GM19035 (cell line): Measurements from ENCODE around the gene CRTAP.
"Not testable (repeated sequence)": the region's sequence is repeated elsewhere in the genome, so short reads cannot be mapped to it uniquely, and the experiment has no call there.

Experiments
- ATAC-seq: cut with Tn5 transposase; IDR thresholded peaks from one replicate; pipeline ENCODE4 v1.9.1; 2021; ENCODE audit not compliant: unreplicated experiment

The CRTAP gene

GRCh38 chr3:33139006-33139623, 25.3 kb downstream of the CRTAP start:
- not testable (repeated sequence) for ATAC-seq

- ATAC-seq: no peak
Measured at GRCh38 chr3:33139996-33140395, 26.2 kb downstream of the CRTAP start.

- no peak for ATAC-seq
Measured at GRCh38 chr3:33141006-33141405, 27.2 kb downstream of the CRTAP start.

GRCh38 chr3:33144433-33144832, 30.6 kb downstream of the CRTAP start:
- no peak for ATAC-seq

- ATAC-seq: no peak
Measured at GRCh38 chr3:33145221-33145900, 31.5 kb downstream of the CRTAP start.

GRCh38 chr3:33145901-33146580, 32.2 kb downstream of the CRTAP start:
- no peak for ATAC-seq

GRCh38 chr3:33146791-33147445, 33.1 kb downstream of the CRTAP start:
- no peak for ATAC-seq

GRCh38 chr3:33149342-33149741, 35.5 kb downstream of the CRTAP start:
- ATAC-seq: no peak

GRCh38 chr3:33152363-33153360, 38.8 kb downstream of the CRTAP start:
- no peak for ATAC-seq

- no peak for ATAC-seq
Measured at GRCh38 chr3:33153782-33154181, 40.0 kb downstream of the CRTAP start.

- ATAC-seq: no peak
Measured at GRCh38 chr3:33155301-33155700, 41.5 kb downstream of the CRTAP start.

GRCh38 chr3:33159234-33159633, 45.4 kb downstream of the CRTAP start:
- no peak for ATAC-seq

- no peak for ATAC-seq
Measured at GRCh38 chr3:33159981-33160380, 46.2 kb downstream of the CRTAP start.

GRCh38 chr3:33162621-33163020, 48.8 kb downstream of the CRTAP start:
- not testable (repeated sequence) for ATAC-seq

GRCh38 chr3:33165372-33165771, 51.6 kb downstream of the CRTAP start:
- no peak for ATAC-seq

- ATAC-seq: no peak
Measured at GRCh38 chr3:33166095-33166494, 52.3 kb downstream of the CRTAP start.

GRCh38 chr3:33167284-33167683, 53.5 kb downstream of the CRTAP start:
- ATAC-seq: no peak

GRCh38 chr3:33167716-33168336, 54.0 kb downstream of the CRTAP start:
- ATAC-seq: no peak

- no peak for ATAC-seq
Measured at GRCh38 chr3:33170531-33170930, 56.7 kb downstream of the CRTAP start.

- no peak for ATAC-seq
Measured at GRCh38 chr3:33171580-33171979, 57.8 kb downstream of the CRTAP start.
